Nephron progenitor cell (in vitro differentiated cells): ENCODE data around the gene CARD19.
A peak's percentile ranks its signal among the peaks of the same experiment; 100 is the strongest.

Experiments used
- DNase-seq: peaks from one replicate; pipeline ENCODE4 v3.0.0; 2021
- H3K27ac Mint-ChIP-seq: 2 replicates; pipeline ENCODE4 v1.8.0; 2021; ENCODE audit warnings: mild to moderate bottlenecking, moderate library complexity, mixed read lengths
- H3K27me3 Mint-ChIP-seq: 2 replicates; pipeline ENCODE4 v1.8.0; 2021; ENCODE audit warnings: mild to moderate bottlenecking, low read depth, mixed read lengths; ENCODE audit not compliant: poor library complexity
- H3K36me3 Mint-ChIP-seq: 2 replicates; pipeline ENCODE4 v1.8.0; 2021; ENCODE audit warnings: low read depth, mixed read lengths
- H3K4me1 Mint-ChIP-seq: 2 replicates; pipeline ENCODE4 v1.8.0; 2021; ENCODE audit warnings: mixed read lengths
- H3K4me3 Mint-ChIP-seq: 2 replicates; pipeline ENCODE4 v1.8.0; 2021; ENCODE audit warnings: mild to moderate bottlenecking, moderate library complexity, mixed read lengths
- H3K9me3 Mint-ChIP-seq: 2 replicates; pipeline ENCODE4 v1.8.0; 2021; ENCODE audit warnings: mild to moderate bottlenecking, moderate library complexity, mixed read lengths
- CTCF ChIP-seq: fragments of 200-600 bp; sonication (generic); IDR thresholded peaks from 2 replicates; pipeline ENCODE4 v1.5.0; 2021; ENCODE audit warnings: antibody characterized with exemption

CARD19 gene

GRCh38 chr9:93052791-93053540 is 43.1 kb upstream of the CARD19 start:
- no peaks in the 10 kb centered on the region for H3K9me3 Mint-ChIP-seq
- peaks cover 44% of the 10 kb centered on the region for H3K4me1 Mint-ChIP-seq
- H3K36me3 Mint-ChIP-seq: no peaks in the 10 kb centered on the region
- H3K27me3 Mint-ChIP-seq: peaks cover 7% of the 10 kb centered on the region
- H3K4me3 Mint-ChIP-seq: no peak overlapping the region
- no peak for DNase-seq
- no peak overlapping the region for H3K27ac Mint-ChIP-seq
- no peak for TF ChIP-seq CTCF

- H3K27ac Mint-ChIP-seq: no peak overlapping the region
- H3K27me3 Mint-ChIP-seq: peaks cover 7% of the 10 kb centered on the region
- H3K4me1 Mint-ChIP-seq: peaks cover 43% of the 10 kb centered on the region
- no peak overlapping the region for H3K4me3 Mint-ChIP-seq
- DNase-seq: no peak
- no peak for TF ChIP-seq CTCF
- H3K9me3 Mint-ChIP-seq: no peaks in the 10 kb centered on the region
- no peaks in the 10 kb centered on the region for H3K36me3 Mint-ChIP-seq
These were observed 42.2 kb upstream of the CARD19 start for GRCh38 chr9:93053781-93054331.

- no peaks in the 10 kb centered on the region for H3K9me3 Mint-ChIP-seq
- no peak for DNase-seq
- TF ChIP-seq CTCF: no peak
- H3K27ac Mint-ChIP-seq: peak overlapping the region; percentile 39
- peaks cover 10% of the 10 kb centered on the region for H3K27me3 Mint-ChIP-seq
- H3K4me3 Mint-ChIP-seq: no peak overlapping the region
- peaks cover 36% of the 10 kb centered on the region for H3K4me1 Mint-ChIP-seq
- no peaks in the 10 kb centered on the region for H3K36me3 Mint-ChIP-seq
These were observed 41.0 kb upstream of the CARD19 start for GRCh38 chr9:93054758-93055704.

GRCh38 chr9:93057042-93057702 is 38.8 kb upstream of the CARD19 start:
- Mint-ChIP-seq H3K9me3 (no peaks in the 10 kb centered on the region), H3K27me3 (peaks cover 13% of the 10 kb centered on the region), H3K4me1 (peaks cover 50% of the 10 kb centered on the region), H3K4me3 (no peak overlapping the region), H3K27ac (no peak overlapping the region), H3K36me3 (no peaks in the 10 kb centered on the region)
- TF ChIP-seq CTCF: no peak
- no peak for DNase-seq

GRCh38 chr9:93057703-93058354 is 38.2 kb upstream of the CARD19 start:
- H3K27ac Mint-ChIP-seq: no peak overlapping the region
- peaks cover 17% of the 10 kb centered on the region for H3K27me3 Mint-ChIP-seq
- no peak for DNase-seq
- no peaks in the 10 kb centered on the region for H3K36me3 Mint-ChIP-seq
- H3K4me1 Mint-ChIP-seq: peaks cover 55% of the 10 kb centered on the region
- H3K4me3 Mint-ChIP-seq: no peak overlapping the region
- TF ChIP-seq CTCF: no peak
- H3K9me3 Mint-ChIP-seq: no peaks in the 10 kb centered on the region
